Progenitor cell of endocrine pancreas (in vitro differentiated cells): ENCODE results near the gene DLEC1. TPM values are rescaled to one million over a fixed set of nuclear protein-coding genes. Genes with fewer than 3 reads are reported as not detected.
"Not testable (repeated sequence)": the region's sequence is repeated elsewhere in the genome, so short reads cannot be mapped to it uniquely, and the experiment has no call there.

ENCODE experiments used
- DNase-seq: peaks from one replicate; pipeline ENCODE4 v3.0.0; 2021; ENCODE audit warnings: low spot score; ENCODE audit not compliant: unreplicated experiment
- H3K27ac Mint-ChIP-seq: 2 replicates; pipeline ENCODE4 v1.8.0; 2021; ENCODE audit warnings: mild to moderate bottlenecking, moderate library complexity, mixed read lengths
- H3K27me3 Mint-ChIP-seq: 2 replicates; pipeline ENCODE4 v1.8.0; 2021; ENCODE audit warnings: mixed read lengths
- H3K36me3 Mint-ChIP-seq: 2 replicates; pipeline ENCODE4 v1.8.0; 2022; ENCODE audit warnings: mixed read lengths; ENCODE audit not compliant: insufficient read depth
- H3K4me1 Mint-ChIP-seq: 2 replicates; pipeline ENCODE4 v1.8.0; 2021; ENCODE audit warnings: low read depth, mixed read lengths
- H3K4me3 Mint-ChIP-seq: 2 replicates; pipeline ENCODE4 v1.8.0; 2021; ENCODE audit warnings: low read depth, mild to moderate bottlenecking, moderate library complexity, mixed read lengths
- H3K9me3 Mint-ChIP-seq: 2 replicates; pipeline ENCODE4 v1.8.0; 2021; ENCODE audit warnings: low read depth, mixed read lengths
- total RNA-seq: library from RNA; stranded (reverse); gene quantifications from 2 replicates; pipeline ENCODE4 v1.2.1, GENCODE V29; 2021
- TF ChIP-seq, protein P1 (sequence below): fragments of 200-600 bp; sonication (generic); IDR thresholded peaks from one replicate; pipeline ENCODE4 v1.5.0; 2021; ENCODE audit warnings: antibody characterized with exemption, mild to moderate bottlenecking; ENCODE audit not compliant: unreplicated experiment

The DLEC1 gene
- total RNA-seq, 1 donor from 2014 or later = 1.3 TPM

GRCh38 chr3:38157117-38157516, 118.1 kb downstream of the DLEC1 start:
- Mint-ChIP-seq H3K4me1 (no peaks in the 10 kb centered on the region), H3K9me3 (no peaks in the 10 kb centered on the region)

DNA sequence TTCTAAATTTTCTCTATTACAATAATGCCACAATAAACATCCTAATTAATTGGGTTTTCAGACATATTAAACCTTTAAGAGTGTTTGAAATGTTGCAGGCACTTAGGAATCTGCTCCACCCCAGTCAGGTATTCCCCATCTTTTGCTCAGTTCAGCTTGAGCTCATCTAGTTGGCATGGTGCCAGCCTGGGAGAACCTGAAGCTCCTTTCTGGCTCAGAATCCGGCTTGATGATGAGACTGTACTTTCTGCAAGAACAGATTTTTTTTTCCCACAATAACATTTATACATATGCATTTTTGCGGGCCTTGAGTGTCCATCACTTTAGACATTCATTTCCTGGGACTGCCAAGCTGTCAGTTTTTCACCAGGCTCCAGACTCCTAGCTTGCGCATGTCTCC, 118.6 kb downstream of the DLEC1 start:
- Mint-ChIP-seq H3K27ac (no peak overlapping the region), H3K27me3 (no peaks in the 10 kb centered on the region), H3K36me3 (no peaks in the 10 kb centered on the region), H3K4me3 (no peak overlapping the region), H3K4me1 (no peaks in the 10 kb centered on the region), H3K9me3 (no peaks in the 10 kb centered on the region)
- DNase-seq = no peak
- TF ChIP-seq, protein P1, sequence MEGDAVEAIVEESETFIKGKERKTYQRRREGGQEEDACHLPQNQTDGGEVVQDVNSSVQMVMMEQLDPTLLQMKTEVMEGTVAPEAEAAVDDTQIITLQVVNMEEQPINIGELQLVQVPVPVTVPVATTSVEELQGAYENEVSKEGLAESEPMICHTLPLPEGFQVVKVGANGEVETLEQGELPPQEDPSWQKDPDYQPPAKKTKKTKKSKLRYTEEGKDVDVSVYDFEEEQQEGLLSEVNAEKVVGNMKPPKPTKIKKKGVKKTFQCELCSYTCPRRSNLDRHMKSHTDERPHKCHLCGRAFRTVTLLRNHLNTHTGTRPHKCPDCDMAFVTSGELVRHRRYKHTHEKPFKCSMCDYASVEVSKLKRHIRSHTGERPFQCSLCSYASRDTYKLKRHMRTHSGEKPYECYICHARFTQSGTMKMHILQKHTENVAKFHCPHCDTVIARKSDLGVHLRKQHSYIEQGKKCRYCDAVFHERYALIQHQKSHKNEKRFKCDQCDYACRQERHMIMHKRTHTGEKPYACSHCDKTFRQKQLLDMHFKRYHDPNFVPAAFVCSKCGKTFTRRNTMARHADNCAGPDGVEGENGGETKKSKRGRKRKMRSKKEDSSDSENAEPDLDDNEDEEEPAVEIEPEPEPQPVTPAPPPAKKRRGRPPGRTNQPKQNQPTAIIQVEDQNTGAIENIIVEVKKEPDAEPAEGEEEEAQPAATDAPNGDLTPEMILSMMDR = no peak

More at GRCh38 chr3:38157117-38157516, 118.1 kb downstream of the DLEC1 start:
- Mint-ChIP-seq H3K27me3 (no peaks in the 10 kb centered on the region), H3K27ac (no peak overlapping the region), H3K36me3 (no peaks in the 10 kb centered on the region), H3K4me3 (no peak overlapping the region)
- DNase-seq = no peak
- TF ChIP-seq, protein P1 = no peak

DNA sequence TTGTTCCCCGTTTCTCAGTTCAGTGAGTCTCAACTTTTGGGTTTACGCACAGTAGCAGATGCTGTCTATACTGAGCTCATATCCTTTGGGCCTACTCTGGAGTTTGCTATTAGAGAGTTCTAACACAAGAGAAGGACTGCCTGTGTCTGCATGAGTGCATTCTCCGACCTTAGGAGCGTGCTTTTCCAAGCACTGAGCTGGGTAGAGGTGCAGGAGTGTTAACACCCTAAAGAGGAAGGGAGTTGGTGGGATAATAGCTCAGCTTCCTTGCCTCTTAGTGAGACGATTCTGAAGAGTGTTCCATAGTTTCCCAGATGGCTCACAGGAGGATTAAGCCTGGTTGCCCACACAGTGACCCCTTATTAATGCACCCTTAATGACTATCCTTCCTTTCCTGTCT, 119.5 kb downstream of the DLEC1 start:
- Mint-ChIP-seq H3K4me1 (no peaks in the 10 kb centered on the region), H3K36me3 (no peaks in the 10 kb centered on the region), H3K4me3 (no peak overlapping the region), H3K27me3 (no peaks in the 10 kb centered on the region), H3K9me3 (no peaks in the 10 kb centered on the region), H3K27ac (no peak overlapping the region)
- DNase-seq = no peak
- TF ChIP-seq, protein P1 = no peak

GRCh38 chr3:38160704-38161103, 121.7 kb downstream of the DLEC1 start:
- not testable (repeated sequence) for H3K4me3 Mint-ChIP-seq, H3K27ac Mint-ChIP-seq, H3K4me1 Mint-ChIP-seq, H3K27me3 Mint-ChIP-seq, H3K36me3 Mint-ChIP-seq, H3K9me3 Mint-ChIP-seq, DNase-seq

DNA sequence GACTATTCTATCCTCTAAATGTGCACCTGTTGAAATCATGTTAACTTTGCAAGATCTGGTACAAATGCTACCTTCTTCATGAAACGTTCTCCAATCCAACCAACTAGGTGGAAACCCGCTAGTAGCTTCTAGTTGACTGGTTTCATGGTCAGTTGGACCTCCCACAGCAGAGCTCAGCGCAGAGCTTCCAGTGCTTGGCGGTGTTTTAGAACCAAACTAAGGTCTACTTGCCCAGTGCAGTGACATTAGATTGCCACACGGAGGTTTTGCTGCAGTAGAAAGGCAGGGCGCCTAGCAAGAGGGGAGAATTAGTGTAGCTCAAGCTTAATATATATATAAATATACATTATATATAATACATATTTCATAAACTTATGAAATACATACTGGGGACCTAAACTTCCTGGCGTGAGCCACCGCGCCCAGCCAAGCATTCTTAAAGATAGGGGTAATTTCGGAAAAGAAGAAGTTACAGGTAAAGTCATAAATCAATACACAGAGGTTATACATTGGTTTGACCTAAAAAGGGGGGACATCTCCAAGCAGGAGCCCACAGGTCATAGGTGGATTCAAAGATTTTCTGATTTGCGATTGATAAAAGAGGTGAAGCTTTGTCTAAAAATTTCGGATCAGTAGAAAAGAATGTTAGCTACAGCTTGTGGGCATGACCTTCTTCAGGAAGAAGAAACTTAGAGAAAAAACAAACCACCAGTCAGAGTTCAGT, 124.3 kb downstream of the DLEC1 start:
- Mint-ChIP-seq H3K27me3 (no peaks in the 10 kb centered on the region), H3K4me1 (peaks cover 14% of the 10 kb centered on the region), H3K4me3 (peak overlapping the region; percentile 25), H3K9me3 (no peaks in the 10 kb centered on the region), H3K36me3 (no peaks in the 10 kb centered on the region), H3K27ac (no peak overlapping the region)
- TF ChIP-seq, protein P1 = peak; percentile 26
- no peak for DNase-seq
